HepG2 (cell line): ENCODE data around the gene ZNF831. TPM values are rescaled to one million over a fixed set of nuclear protein-coding genes. Genes with fewer than 3 reads are reported as not detected.

ENCODE experiments used
- CCDC6 ChIP-seq: sonication (generic); formaldehyde crosslinking; IDR thresholded peaks from 2 replicates; pipeline ENCODE4 v1.8.1; 2022; ENCODE audit warnings: mild to moderate bottlenecking, missing genetic modification reagents, moderate library complexity
- DNMT3B ChIP-seq: conservative IDR thresholded peaks from 2 replicates; pipeline ENCODE4 v1.6.1; 2016; ENCODE audit warnings: missing biosample characterization, control low read depth
- KLF15 ChIP-seq: sonication (generic); formaldehyde crosslinking; IDR thresholded peaks from 2 replicates; pipeline ENCODE4 v1.8.1; 2023; ENCODE audit warnings: borderline replicate concordance, mild to moderate bottlenecking, inconsistent platforms, missing genetic modification reagents, mixed read lengths
- MEIS2 ChIP-seq: sonication (generic); formaldehyde crosslinking; IDR thresholded peaks from 2 replicates; pipeline ENCODE4 v1.9.0; 2021; ENCODE audit warnings: mild to moderate bottlenecking, missing genetic modification reagents
- MIER3 ChIP-seq: IDR thresholded peaks from 2 replicates; pipeline ENCODE4 v1.6.1; 2016; ENCODE audit warnings: missing compliant biosample characterization, borderline replicate concordance
- MXD1 ChIP-seq: sonication (generic); formaldehyde crosslinking; IDR thresholded peaks from 2 replicates; pipeline ENCODE4 v1.4.0; 2020; ENCODE audit warnings: mild to moderate bottlenecking, missing genetic modification reagents
- POGZ ChIP-seq: sonication (generic); formaldehyde crosslinking; IDR thresholded peaks from 2 replicates; pipeline ENCODE4 v1.4.0; 2020; ENCODE audit warnings: mild to moderate bottlenecking, missing genetic modification reagents
- RAD51 ChIP-seq: fragments of 450-650 bp; IDR thresholded peaks from 2 replicates; pipeline ENCODE4 v1.6.1; 2016; ENCODE audit warnings: borderline replicate concordance
- RARA ChIP-seq: IDR thresholded peaks from 2 replicates; pipeline ENCODE4 v1.6.1; 2016; ENCODE audit warnings: missing genetic modification reagents, missing compliant biosample characterization
- RBAK ChIP-seq: sonication (generic); formaldehyde crosslinking; IDR thresholded peaks from 2 replicates; pipeline ENCODE4 v1.5.1; 2020; ENCODE audit warnings: mild to moderate bottlenecking, missing genetic modification reagents
- RFX3 ChIP-seq: IDR thresholded peaks from 2 replicates; pipeline ENCODE4 v1.6.1; 2016; ENCODE audit warnings: missing biosample characterization, missing genetic modification reagents
- TBP ChIP-seq: sonication (generic); formaldehyde crosslinking; IDR thresholded peaks from 2 replicates; pipeline ENCODE4 v1.5.0; 2020; ENCODE audit warnings: missing genetic modification reagents
- ZNF256 ChIP-seq: sonication (generic); formaldehyde crosslinking; conservative IDR thresholded peaks from 2 replicates; pipeline ENCODE4 v1.4.0; 2020; ENCODE audit warnings: missing genetic modification reagents
- ZNF362 ChIP-seq: sonication (generic); formaldehyde crosslinking; IDR thresholded peaks from 2 replicates; pipeline ENCODE4 v1.4.0; 2020; ENCODE audit warnings: missing genetic modification reagents, mild to moderate bottlenecking, borderline replicate concordance
- ZNF430 ChIP-seq: sonication (generic); formaldehyde crosslinking; IDR thresholded peaks from 2 replicates; pipeline ENCODE4 v1.9.0; 2021; ENCODE audit warnings: mild to moderate bottlenecking, missing genetic modification reagents
- ZNF431 ChIP-seq: sonication (generic); formaldehyde crosslinking; IDR thresholded peaks from 2 replicates; pipeline ENCODE4 v1.9.0; 2022; ENCODE audit warnings: missing genetic modification reagents, low read depth, mild to moderate bottlenecking, borderline replicate concordance
- ZNF441 ChIP-seq: sonication (generic); formaldehyde crosslinking; IDR thresholded peaks from 2 replicates; pipeline ENCODE4 v1.7.0; 2021; ENCODE audit warnings: missing genetic modification reagents, borderline replicate concordance
- ZNF577 ChIP-seq: sonication (generic); formaldehyde crosslinking; IDR thresholded peaks from 2 replicates; pipeline ENCODE4 v1.4.0; 2020; ENCODE audit warnings: mild to moderate bottlenecking, low read depth, missing genetic modification reagents, borderline replicate concordance
- ZNF775 ChIP-seq: sonication (generic); formaldehyde crosslinking; IDR thresholded peaks from 2 replicates; pipeline ENCODE4 v1.4.0; 2020; ENCODE audit warnings: missing genetic modification reagents, mild to moderate bottlenecking, moderate library complexity, borderline replicate concordance
- ZSCAN29 ChIP-seq: sonication (generic); formaldehyde crosslinking; conservative IDR thresholded peaks from 2 replicates; pipeline ENCODE4 v1.4.0; 2020; ENCODE audit warnings: mild to moderate bottlenecking, missing genetic modification reagents
- polyA plus RNA-seq, 8 experiments: library from polyadenylated mRNA; depleted of rRNA in 3 of 8; stranded (reverse) in 7 of 8; unstranded in 1 of 8; fragments of >200 nt; fragmentation: Illumina TruSeq in 4 of 8; extraction: Trizol in 4 of 8; gene quantifications; 2 replicates each; pipeline versions ENCODE4 v1.2.1 to v1.2.3, GENCODE V29; 2011 to 2016; ENCODE audit warnings: low read depth in 4 of 8, missing spikeins in 1 of 8, mixed read lengths in 1 of 8; ENCODE audit not compliant: insufficient read depth in 1 of 8
- total RNA-seq, 5 experiments: library from RNA; depleted of rRNA; stranded (reverse); fragments of >200 nt; fragmentation: Illumina TruSeq; extraction: Trizol; gene quantifications; 2 replicates each; pipeline ENCODE4 v1.2.3, GENCODE V29; 2016; ENCODE audit warnings: low read depth in 1 of 5
- TF ChIP-seq, protein P1 (sequence below): sonication (generic); formaldehyde crosslinking; IDR thresholded peaks from 2 replicates; pipeline ENCODE4 v1.5.0; 2020; ENCODE audit warnings: missing genetic modification reagents
- TF ChIP-seq, protein P2 (sequence below): sonication (generic); formaldehyde crosslinking; conservative IDR thresholded peaks from 2 replicates; pipeline ENCODE4 v1.4.0; 2020; ENCODE audit warnings: missing genetic modification reagents
- TF ChIP-seq, protein P3 (sequence below): sonication (generic); formaldehyde crosslinking; conservative IDR thresholded peaks from 2 replicates; pipeline ENCODE4 v1.8.0; 2022; ENCODE audit warnings: low read depth, missing genetic modification reagents

Gene ZNF831
- total and polyA plus RNA-seq, 2 of the 13 experiments (the other 11 are each of a cell fraction or from before 2014, with no cell fraction given) = not detected

DNA sequence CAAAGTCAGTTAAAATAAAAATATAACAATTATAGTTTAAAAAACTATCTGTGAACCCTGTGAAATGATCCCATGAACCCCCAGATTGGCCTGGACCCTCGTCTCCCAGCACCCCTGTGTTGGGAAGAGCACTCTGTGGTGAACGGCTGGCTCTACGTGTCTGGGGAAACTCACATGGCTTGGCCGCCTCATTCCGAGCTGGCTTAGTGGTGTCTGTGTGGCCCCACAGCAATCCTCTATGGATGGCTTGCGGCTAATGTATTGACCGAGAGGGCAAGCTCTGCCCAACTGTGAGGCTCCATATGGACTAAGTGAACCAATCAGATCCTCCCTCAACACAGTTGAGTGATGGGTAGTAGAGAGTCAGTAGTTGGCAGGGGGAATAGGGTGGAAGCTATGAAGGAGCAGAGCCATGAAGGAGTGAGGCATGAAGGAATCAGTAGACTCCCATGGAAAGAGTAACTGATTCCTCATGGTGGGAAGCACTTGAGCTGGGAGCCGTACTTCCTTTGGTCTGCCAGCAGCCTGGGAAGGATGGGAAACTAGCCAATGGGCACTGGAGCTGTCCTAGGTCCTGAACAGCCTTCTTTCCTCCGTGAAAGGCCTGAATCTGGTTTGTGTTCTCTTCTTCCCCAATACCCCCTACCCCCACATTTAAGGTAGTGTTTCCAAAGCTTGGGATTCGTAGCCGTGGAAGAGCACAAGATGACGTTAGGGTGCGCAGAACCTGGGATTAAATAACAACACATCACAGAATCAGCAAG, 21.6 kb upstream of the ZNF831 start (continued):
- TF ChIP-seq, protein P1, sequence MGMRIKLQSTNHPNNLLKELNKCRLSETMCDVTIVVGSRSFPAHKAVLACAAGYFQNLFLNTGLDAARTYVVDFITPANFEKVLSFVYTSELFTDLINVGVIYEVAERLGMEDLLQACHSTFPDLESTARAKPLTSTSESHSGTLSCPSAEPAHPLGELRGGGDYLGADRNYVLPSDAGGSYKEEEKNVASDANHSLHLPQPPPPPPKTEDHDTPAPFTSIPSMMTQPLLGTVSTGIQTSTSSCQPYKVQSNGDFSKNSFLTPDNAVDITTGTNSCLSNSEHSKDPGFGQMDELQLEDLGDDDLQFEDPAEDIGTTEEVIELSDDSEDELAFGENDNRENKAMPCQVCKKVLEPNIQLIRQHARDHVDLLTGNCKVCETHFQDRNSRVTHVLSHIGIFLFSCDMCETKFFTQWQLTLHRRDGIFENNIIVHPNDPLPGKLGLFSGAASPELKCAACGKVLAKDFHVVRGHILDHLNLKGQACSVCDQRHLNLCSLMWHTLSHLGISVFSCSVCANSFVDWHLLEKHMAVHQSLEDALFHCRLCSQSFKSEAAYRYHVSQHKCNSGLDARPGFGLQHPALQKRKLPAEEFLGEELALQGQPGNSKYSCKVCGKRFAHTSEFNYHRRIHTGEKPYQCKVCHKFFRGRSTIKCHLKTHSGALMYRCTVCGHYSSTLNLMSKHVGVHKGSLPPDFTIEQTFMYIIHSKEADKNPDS (CRISPR knock-in tag) = no peak
- no peak for TF ChIP-seq ZNF775 (CRISPR knock-in tag)
- no peak for TF ChIP-seq ZNF577
- TF ChIP-seq ZNF431 (CRISPR knock-in tag) = no peak; the same call in 1 of the 2 replicates
- peak; percentile 79; the same call in 1 of the 2 replicates for TF ChIP-seq ZNF430 (CRISPR knock-in tag)
- peak; percentile 63; the same call in 1 of the 2 replicates for TF ChIP-seq MEIS2 (CRISPR knock-in tag)
- TF ChIP-seq MIER3 (CRISPR knock-in tag) = no peak
- TF ChIP-seq RAD51 = no peak
- TF ChIP-seq ZNF362 (CRISPR knock-in tag) = no peak
- TF ChIP-seq, protein P2, sequence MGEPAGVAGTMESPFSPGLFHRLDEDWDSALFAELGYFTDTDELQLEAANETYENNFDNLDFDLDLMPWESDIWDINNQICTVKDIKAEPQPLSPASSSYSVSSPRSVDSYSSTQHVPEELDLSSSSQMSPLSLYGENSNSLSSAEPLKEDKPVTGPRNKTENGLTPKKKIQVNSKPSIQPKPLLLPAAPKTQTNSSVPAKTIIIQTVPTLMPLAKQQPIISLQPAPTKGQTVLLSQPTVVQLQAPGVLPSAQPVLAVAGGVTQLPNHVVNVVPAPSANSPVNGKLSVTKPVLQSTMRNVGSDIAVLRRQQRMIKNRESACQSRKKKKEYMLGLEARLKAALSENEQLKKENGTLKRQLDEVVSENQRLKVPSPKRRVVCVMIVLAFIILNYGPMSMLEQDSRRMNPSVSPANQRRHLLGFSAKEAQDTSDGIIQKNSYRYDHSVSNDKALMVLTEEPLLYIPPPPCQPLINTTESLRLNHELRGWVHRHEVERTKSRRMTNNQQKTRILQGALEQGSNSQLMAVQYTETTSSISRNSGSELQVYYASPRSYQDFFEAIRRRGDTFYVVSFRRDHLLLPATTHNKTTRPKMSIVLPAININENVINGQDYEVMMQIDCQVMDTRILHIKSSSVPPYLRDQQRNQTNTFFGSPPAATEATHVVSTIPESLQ (CRISPR knock-in tag) = no peak
- peak; percentile 59; the same call in 1 of the 2 replicates for TF ChIP-seq ZNF441 (CRISPR knock-in tag)
- no peak for TF ChIP-seq CCDC6 (CRISPR knock-in tag)
- TF ChIP-seq KLF15 (CRISPR knock-in tag) = no peak
- TF ChIP-seq ZNF256 (CRISPR knock-in tag) = no peak
- TF ChIP-seq, protein P3, sequence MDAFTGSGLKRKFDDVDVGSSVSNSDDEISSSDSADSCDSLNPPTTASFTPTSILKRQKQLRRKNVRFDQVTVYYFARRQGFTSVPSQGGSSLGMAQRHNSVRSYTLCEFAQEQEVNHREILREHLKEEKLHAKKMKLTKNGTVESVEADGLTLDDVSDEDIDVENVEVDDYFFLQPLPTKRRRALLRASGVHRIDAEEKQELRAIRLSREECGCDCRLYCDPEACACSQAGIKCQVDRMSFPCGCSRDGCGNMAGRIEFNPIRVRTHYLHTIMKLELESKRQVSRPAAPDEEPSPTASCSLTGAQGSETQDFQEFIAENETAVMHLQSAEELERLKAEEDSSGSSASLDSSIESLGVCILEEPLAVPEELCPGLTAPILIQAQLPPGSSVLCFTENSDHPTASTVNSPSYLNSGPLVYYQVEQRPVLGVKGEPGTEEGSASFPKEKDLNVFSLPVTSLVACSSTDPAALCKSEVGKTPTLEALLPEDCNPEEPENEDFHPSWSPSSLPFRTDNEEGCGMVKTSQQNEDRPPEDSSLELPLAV (CRISPR knock-in tag) = no peak
- TF ChIP-seq MXD1 (CRISPR knock-in tag) = no peak
- TF ChIP-seq RFX3 (CRISPR knock-in tag) = no peak
- TF ChIP-seq TBP (CRISPR knock-in tag) = no peak
- TF ChIP-seq RARA (CRISPR knock-in tag) = peak; percentile 47; the same call in 1 of the 2 replicates
- no peak for TF ChIP-seq DNMT3B (CRISPR knock-in tag)
- no peak for TF ChIP-seq POGZ (CRISPR knock-in tag)
- TF ChIP-seq RBAK (CRISPR knock-in tag) = no peak
- no peak for TF ChIP-seq ZSCAN29 (CRISPR knock-in tag)
